HG02938 (cell line): Measurements from ENCODE around the gene TNFRSF1B.

Experiments used
- ATAC-seq: cut with Tn5 transposase; IDR thresholded peaks from one replicate; pipeline ENCODE4 v1.9.1; 2021; ENCODE audit warnings: mild to moderate bottlenecking, moderate library complexity; ENCODE audit not compliant: unreplicated experiment

The TNFRSF1B gene

DNA sequence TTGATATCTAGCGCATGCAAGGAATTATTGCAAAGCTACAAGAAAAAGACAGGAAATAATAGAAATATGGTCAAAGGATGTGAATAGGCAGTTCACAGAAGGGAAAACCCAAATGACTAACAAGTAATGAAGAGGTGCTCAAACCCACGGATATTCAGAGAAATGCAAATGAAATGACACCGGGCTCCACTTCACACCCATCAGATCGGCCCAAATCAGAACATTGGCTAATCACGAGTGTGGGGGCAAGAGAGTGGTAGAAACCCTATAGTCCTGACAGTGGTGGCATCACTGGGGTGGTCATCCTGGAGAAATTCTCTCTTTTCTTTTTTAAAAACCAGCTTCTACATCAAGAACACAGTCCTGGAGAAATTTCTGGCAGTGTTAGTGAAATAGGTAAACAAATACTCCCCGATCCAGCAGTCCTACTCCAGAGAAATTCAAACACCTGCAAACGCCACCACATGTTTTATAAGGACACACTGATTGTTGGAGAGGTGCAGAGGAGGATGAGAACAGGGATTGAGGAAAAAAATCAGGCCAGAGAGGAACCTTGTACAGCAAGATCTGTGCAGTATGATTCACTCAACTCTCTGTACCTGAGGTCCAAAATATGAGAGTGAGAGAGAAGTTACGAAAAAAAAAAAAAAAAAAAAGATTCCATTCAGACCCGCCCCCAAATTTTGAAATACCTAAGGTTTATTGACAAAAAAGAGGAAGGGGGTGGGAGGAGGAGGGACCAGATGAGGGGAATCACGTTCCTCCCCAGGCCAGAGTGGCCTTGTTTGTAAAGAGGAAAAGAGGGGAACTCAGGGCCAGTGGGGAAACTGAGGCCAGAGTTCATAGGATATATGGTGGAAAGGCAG lies 9.2 kb upstream of the TNFRSF1B start:
- ATAC-seq: no peak

DNA sequence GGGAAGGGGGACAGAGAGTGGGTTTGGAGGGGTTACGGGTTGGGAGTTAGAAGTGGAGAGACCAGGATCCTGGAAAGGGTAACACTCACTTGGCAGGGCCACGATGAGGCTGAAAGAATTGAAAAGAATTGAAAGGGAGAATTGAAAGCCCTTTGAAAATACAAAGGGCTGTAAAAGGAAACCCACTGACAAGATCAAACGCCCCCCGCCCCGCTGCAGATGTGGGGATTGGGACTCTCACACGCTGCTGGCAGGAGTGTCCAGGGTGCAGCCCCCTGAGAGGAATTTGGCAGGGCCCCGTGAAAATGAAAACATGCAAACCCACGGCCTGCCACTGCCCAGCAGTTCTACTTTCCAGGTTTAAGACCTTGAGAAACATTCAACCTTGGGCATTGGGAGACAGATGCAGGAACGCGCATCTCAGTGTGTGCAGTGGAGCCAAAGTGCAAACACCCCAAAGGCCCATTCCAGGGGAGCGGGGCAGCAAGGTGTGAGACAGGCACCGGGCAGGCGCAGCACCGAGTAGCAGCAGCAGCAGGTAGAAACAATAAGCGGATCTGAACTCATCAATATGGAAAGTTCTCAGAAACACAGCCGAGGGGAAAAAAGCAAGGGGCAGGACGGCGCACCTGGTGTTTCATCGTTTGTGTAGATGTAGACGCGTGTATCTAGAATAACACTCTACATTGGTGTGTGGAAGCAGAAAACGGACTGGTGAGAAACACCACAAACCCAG lies 8.3 kb upstream of the TNFRSF1B start:
- ATAC-seq: no peak

DNA sequence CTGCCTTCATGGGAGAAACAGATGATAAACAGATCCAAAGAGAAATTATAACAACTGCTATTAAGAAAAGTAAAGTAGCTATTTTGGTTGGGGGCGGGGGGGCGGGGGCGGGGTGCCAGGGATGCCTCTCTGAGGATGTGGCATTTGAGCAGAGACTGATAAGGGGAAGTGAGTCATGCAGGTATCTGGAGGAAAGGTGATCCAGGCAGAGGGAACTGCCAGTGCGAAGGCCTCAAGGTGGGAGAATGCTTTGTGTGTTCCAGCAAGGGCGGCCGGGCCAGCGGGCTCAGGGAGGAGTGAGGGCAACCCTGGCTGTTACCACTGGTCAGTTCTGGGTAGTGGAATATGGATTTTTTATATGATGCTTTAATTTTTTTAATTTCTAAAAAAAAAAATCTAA lies 7.0 kb upstream of the TNFRSF1B start:
- ATAC-seq: no peak

DNA sequence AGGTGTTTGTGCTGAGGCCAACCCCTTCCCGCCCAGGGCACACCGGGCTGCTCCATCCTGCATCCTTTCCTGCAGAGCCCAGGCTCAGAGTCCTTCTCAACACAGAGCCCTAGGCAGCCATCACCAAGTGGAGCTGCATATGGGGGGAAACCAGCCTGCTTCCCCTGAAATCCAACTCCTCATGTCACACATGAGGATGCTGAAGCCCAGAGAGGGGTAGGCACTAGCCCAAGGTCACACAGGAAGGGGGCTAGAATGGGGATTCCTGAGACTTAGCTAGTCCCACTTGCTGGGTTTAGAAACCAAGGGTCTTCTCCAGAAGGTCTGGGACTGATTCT lies 5.5 kb upstream of the TNFRSF1B start:
- peak; percentile 3 for ATAC-seq

DNA sequence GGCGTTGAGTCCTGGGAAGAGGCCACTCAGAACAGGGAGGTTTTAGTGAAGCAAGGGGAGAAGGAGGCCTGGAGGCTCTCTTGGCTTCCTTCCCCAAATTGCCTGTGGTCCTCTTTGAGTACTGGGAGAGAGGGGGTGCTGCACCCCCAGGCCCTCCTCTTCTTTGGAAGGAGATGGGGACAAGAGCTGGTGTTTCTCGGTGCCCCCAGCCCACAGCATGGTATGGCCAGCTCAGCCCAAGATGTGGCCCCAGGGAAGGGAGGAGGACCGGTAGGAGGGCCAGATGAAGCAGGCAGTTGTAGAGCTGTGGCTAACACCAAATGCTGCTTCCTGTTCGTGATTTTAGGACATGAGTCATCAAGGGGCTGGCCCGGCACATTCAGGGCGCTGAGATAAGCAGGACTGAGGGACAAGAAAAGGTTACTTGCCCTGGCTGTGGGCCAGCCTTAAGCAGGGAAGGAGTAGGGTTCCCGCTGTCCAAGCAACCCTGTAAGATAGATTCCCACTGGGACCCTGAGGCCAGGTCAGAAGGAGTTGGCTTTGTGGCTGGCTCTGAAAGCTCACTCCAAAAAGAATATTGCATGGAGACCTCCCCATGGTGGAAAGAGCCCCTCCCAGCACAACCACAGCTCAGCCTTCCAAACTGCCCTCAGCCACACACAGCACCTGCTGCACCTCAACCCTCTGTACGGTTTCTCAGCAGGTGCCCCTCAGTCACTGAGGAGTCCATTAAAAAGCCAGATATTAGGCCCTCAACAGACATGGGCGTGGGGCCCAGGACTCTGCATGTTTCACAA lies 4.9 kb upstream of the TNFRSF1B start:
- ATAC-seq: peak; percentile 90

DNA sequence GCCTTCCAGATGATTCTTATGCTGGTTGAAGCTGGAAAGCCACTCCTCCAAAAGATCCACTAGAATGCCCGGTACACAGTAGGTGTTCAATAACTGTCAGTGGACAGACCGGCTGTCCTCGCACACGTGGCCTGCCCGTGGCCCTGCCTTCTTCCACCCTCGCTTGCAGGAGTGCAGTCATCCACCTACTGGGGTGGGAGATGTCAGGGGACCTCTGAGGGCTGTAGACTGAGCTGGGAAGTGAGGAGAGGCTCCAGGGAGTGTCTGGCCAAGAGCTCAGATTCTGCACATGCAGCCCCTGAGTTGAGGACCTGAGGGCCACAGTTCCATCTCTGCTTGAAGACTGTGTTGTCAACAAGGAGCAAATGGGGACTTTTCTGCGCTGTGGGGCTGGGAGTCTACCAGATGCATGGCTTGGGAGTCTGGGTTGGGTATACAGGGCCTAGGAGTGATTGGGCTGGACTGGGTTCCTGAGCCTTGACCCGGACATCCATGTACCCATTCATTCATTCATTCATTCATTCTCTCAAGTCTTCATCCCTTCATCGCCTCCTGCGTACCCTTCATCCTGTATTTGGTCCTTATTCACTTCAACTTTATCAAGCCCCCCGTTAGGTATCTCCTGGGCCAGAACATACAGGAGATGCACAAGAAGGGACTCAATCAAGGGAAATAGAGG lies 4.2 kb upstream of the TNFRSF1B start:
- ATAC-seq: no peak

DNA sequence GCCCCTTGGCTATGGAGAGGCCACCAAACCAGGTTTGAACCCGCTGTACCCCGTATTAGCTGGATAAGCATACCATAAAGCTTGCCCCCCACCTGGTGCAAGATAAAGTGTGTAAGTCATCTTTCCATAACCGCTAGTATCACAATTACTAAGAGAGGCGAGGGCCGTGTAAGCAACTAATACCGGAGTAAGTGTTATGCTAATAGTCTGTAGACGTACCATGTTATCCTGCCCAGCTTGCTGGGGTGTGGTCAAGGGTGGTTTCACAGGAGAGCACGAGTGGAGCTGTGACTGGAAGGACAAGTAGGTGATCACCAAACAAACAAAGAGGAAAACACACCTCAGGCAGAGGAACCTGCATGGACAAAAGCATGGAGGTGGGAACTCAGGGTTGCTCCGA lies 3.6 kb upstream of the TNFRSF1B start:
- no peak for ATAC-seq

DNA sequence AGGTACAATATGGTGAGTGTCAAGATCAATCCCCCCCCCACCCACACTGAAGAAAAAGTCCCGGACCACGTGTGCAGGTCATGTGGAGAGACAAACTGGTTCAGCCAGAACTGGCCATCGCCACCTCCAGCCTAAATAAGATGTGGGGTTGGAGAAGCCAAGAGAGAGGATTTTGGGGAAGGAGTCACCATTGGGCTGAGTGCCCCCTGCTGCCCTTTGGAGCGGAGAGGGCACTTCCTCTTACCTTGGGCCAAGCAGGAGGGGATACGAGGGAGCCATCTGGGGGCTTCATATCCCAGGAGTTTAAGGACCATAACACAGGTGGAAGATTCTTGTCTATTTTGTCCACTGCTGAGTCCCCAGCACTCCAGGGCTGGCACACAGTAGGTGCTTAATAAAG lies 2.6 kb upstream of the TNFRSF1B start:
- no peak for ATAC-seq

DNA sequence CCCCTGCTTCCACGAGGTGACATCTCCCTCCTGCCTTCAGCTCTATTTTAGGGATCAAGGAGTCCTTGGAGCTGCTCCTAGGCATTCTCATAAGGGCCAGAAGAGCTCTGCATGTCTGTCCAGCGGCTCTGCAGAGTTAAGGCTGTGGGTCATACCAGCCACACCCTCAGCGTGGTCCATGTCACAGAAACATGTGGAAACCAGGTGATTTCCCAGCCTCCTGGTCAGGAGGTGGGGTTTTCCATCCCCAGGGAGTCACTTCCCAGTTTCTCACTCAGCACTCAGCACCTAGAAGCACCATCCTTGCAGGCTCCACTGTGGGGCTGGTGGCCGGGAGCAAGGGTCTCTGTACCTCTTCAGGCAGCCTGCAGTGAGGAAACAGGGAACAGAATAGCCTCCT lies 1.4 kb upstream of the TNFRSF1B start:
- no peak for ATAC-seq

DNA sequence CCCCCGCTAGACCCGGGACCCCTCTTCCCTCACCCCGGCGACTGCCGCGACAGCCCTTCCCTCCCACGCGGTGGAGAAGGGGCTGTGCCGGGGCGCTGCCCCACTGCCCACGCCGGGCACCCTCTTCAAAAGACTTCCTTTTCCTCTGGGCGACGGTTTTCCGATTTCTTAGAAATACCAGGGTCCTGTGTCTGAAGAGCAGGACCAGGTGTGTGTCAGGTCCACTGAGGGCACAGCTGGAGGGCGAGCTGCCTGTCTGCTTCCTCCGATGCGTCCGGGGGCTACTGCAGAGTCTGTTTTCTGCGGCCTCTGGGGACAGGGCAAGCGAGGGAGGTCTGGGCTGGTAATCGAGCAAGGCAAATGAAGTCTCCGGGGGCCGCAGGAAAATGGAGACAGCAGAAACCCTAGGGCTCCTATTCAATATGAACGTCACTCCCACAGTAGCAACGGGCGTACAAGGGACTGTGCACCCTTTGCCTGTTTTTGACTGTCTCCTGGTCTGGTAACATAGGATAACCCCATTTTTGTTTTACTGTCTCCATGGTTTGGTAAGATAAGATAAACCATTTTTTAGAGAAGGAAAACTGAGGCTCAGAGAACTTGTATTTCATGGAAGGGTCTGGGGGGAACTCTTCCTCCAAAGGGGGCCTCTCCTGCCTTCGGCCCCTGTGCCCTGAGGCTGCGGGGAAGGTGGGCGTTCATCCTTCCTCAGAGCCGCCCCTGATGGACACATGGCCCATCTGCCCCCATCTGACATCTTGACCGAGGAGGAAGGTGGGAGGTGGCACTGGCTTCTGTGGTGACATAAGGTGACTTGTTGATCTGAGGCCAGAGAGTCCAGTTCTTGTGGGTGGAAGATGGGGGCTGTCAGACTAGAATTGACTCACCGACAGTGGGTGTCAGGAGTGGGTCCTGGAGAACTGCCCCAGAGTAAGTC lies 970 bp downstream of the TNFRSF1B start:
- peak; percentile 17 for ATAC-seq

DNA sequence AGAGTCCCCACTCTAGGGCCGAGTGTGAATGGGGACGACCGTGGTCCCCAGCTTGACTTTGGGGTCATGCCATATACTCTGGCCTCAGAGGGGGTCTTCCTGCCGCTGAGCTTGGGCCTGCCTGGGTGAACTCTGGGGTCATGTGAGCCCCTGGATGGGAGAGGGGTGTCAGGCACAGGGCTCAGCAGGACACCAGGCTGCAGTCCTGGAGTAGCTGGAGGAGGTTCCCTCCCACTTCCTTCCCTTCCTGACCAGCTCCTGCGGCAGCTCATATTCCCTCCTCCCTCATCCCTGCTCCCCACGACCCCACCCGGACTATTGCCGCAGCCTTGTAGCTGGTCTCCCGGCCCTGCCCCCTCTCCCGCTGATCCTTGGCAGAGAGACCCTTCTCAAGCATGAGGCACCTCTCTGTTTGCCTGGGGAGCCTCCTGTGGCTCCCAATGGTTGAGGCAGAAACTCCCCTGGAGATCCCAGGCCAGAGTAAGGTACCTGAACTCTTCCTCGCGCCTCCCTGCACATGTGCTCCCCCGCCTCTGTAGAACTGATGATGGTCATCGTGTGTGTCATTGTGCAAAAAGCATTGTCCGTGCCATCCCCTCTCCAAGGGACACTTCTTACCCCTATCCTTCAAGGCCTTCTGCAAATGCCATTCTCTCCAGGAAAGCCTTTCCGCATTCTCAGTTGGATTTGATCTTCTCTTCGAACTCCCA lies 1.8 kb downstream of the TNFRSF1B start:
- no peak for ATAC-seq

DNA sequence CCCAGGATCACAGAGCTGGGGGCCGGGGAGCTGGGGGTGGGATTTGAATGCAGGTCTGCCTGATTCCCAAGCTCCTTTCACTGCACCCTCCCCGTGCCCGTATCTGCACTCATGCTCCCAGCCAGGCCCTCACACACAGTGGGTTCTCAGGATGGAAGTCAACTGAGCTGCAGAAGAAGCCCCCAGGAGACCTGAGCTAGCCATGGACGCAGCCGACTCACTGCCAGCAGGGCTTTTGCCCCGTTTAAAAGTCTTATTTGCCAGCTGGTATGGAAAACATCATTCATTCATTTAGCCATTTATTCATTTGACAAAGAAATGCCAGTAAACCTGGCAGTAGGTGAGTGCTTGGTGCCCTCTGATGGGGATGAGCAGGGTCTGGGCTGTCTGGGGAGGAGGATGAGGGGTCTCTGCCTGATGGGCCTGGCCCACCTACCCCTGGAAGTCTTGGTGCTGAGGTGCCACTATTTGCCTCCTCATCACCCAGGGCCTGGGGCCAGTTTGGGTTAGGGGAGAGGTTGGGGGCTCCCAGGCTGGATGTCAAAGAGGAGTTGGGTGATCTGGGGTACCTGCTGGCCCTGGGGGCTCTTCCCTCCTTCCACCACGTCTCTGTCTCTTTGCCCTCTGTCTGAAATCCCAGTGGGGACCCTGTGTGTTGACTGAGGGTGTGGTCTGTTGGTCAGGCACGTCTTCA lies 2.8 kb downstream of the TNFRSF1B start:
- no peak for ATAC-seq

DNA sequence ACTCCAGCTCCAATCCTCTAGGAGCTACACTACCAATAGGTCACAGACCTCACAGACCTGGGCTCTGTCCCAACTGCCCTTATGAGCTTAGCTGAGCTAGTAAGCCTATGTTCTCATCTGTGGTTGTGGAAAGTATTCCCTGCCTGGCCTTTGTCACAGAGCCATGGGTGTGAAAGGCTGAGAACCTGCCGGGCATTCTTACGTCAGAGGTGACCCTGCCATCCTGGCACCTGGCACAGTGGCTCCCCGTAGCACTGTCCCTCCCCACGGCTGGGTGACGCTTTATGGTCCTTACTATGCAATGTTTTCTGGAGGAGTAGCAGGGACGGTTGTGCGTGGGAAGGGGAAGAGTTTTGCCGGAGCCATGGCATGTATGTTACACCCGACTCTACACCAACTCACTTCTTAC lies 3.5 kb downstream of the TNFRSF1B start:
- no peak for ATAC-seq

DNA sequence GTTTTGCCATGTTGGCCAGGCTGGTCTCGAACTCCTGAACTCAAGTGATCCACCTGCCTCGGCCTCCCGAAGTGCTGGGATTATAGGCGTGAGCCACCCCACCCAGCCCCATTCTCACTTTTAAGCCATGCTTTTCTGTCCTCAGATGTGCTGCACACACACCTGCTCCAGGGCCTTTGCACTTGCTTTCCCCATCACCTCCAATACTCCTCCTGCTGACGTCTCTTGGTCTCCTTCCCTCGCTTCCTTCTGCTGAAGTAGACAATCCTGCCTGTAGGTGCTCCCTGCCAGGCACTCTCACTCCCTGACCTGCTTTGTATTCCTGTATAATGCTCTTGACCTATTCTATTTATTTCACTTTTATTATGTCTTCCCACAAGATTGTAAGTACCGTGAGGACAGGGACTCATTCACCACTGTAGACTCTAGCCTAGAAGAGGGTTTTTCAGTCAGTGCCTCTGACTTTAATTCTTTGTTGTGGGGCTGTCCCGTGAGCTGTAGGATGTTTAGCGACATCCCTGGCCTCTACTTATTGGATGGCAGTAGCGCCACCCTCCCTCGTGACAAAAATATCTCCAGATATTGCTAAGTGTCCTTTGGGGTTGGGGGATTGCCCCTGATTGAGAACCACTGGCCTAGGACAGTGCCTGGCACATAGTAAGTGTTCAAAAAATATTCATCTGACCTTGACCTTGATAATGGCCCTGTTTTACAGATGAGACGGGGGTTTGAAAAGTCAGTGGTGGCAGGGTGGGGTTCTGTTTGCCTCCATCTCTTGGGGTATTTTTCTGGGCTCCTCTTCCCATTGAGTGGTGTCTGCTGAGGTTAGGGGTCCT lies 4.6 kb downstream of the TNFRSF1B start:
- no peak for ATAC-seq

DNA sequence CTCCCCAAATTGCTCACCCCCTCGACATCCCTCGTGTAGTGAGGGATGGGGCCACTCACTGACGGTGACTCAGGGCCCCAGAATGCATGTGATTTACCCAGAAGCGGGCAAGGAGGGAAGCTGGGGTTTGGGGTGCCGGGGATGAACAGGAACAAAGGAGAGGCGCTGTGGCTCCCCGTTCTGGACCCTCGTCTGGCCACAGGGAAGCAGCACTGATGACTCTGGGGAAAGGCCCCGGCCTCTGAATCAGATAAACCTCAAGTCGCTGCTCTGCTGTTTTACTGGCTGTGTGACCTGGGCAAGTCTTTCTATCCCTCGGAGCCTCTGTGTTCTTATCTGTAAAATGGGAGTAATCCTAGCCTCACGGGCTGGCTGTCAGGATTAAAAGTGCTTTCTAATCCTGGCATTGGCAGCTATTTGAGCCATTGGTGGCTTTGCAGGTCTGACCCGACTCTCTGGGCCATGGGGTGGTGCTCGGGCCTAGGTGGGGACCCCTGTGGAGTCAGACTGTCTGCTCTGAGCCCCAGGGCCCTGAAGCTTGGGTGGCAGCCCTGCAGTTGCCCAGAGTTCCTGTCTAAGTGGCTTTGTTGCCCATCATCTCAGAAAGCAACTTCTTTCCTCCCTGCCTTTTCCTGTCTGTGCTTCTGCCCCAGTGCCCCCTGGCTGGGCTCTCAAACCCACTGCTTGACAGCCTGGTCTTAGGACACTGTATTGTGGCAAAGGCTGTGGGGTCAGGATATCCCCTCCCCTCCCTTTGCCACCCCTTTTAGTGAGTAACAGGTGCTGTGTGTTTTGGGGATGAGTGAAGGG lies 5.5 kb downstream of the TNFRSF1B start:
- ATAC-seq: no peak

DNA sequence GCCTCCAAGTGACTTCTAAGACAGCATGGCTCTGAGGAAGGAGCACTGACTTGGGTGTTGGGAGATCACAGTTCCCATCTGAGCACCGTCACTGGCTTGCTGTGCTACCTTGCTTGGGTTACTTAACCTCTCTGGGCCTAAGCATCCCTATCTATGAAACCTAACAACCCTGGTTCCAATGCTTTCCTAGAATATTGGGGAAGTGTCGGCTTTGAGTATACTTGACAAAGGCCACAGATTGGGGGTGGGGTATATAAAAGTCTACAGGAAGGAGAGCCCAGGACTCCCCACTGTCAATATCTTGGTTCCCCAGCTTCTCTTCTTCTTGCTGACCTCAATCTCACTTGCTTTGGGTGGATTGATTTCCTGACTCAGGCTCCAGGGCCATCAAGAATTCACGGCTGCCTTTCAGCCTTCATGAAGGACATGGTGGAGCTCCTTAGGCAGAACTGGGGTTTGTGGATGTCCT lies 6.3 kb downstream of the TNFRSF1B start:
- no peak for ATAC-seq

DNA sequence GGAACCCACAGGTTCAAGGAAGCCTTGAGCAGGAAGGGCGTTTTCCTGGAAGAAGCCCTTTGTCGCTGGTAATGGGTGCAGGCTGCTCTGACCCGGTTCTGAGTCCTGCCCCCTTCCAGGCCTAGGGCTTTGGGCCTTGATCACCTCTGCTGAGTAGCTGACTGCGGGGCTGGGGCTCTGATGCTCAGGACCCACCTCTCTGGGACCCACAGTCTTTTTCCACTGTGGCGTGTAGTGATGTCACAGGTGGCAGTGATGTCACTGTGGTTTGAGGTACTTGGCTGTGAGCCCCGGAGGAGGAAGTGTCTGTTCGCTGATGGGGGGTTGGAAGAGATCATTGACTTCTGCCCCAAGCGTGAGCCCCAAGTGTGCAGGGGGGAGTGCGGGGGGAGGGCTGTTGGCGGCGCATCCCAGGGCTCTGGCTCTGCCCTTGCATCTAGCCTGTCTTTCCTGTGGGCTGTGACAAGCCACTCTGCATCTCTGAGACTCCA lies 6.9 kb downstream of the TNFRSF1B start:
- ATAC-seq: no peak
